NCI-H1930 (cell line): Measurements from ENCODE around the gene LRRC1.
A peak's percentile ranks its signal among the peaks of the same experiment; 100 is the strongest.
"Not testable (repeated sequence)": the region's sequence is repeated elsewhere in the genome, so short reads cannot be mapped to it uniquely, and the experiment has no call there.

Experiments
- DNase-seq, 2 experiments: peaks; one replicate each; lab custom pipeline; 2025; lab: John Stamatoyannopoulos, UW

Gene LRRC1

GRCh38 chr6:53792973-53793317, 1.9 kb upstream of the LRRC1 start:
- no peak for DNase-seq

- peak; percentile 15 to 36 for DNase-seq
Observed at GRCh38 chr6:53793318-53794136, 1.3 kb upstream of the LRRC1 start.

GRCh38 chr6:53794137-53794719, 577 bp upstream of the LRRC1 start:
- peak; percentile 48 to 63 for DNase-seq

GRCh38 chr6:53795340-53795701, 516 bp downstream of the LRRC1 start:
- DNase-seq, result no peak

GRCh38 chr6:53795702-53796450, 1.1 kb downstream of the LRRC1 start:
- DNase-seq, result no peak

GRCh38 chr6:53796451-53796780, 1.6 kb downstream of the LRRC1 start:
- DNase-seq, result no peak

GRCh38 chr6:53796791-53797190, 2.0 kb downstream of the LRRC1 start:
- no peak for DNase-seq

GRCh38 chr6:53797304-53797703, 2.5 kb downstream of the LRRC1 start:
- DNase-seq, result no peak

GRCh38 chr6:53799340-53799739, 4.5 kb downstream of the LRRC1 start:
- no peak for DNase-seq

- DNase-seq, result no peak
Observed at GRCh38 chr6:53801022-53801421, 6.2 kb downstream of the LRRC1 start.

- no peak for DNase-seq
Observed at GRCh38 chr6:53802582-53802981, 7.8 kb downstream of the LRRC1 start.

- DNase-seq, result no peak
Observed at GRCh38 chr6:53803081-53803860, 8.5 kb downstream of the LRRC1 start.

GRCh38 chr6:53805016-53805415, 10.2 kb downstream of the LRRC1 start:
- no peak for DNase-seq

GRCh38 chr6:53805725-53806124, 10.9 kb downstream of the LRRC1 start:
- no peak for DNase-seq

- not testable (repeated sequence) for DNase-seq
Observed at GRCh38 chr6:53807606-53808005, 12.8 kb downstream of the LRRC1 start.

- DNase-seq, result no peak
Observed at GRCh38 chr6:53808302-53808881, 13.6 kb downstream of the LRRC1 start.

- no peak for DNase-seq
Observed at GRCh38 chr6:53809691-53810090, 14.9 kb downstream of the LRRC1 start.

GRCh38 chr6:53811082-53811481, 16.3 kb downstream of the LRRC1 start:
- DNase-seq, result peak in 1 of 2 experiments; percentile 41

GRCh38 chr6:53811746-53812145, 16.9 kb downstream of the LRRC1 start:
- no peak for DNase-seq

GRCh38 chr6:53813096-53813495, 18.3 kb downstream of the LRRC1 start:
- DNase-seq, result no peak

GRCh38 chr6:53813801-53814200, 19.0 kb downstream of the LRRC1 start:
- no peak for DNase-seq

GRCh38 chr6:53814353-53814752, 19.5 kb downstream of the LRRC1 start:
- no peak for DNase-seq
